Measurements from ENCODE around the gene NPPC.
"Not testable (repeated sequence)": the region's sequence is repeated elsewhere in the genome, so short reads cannot be mapped to it uniquely, and the experiment has no call there.

The NPPC gene

DNA sequence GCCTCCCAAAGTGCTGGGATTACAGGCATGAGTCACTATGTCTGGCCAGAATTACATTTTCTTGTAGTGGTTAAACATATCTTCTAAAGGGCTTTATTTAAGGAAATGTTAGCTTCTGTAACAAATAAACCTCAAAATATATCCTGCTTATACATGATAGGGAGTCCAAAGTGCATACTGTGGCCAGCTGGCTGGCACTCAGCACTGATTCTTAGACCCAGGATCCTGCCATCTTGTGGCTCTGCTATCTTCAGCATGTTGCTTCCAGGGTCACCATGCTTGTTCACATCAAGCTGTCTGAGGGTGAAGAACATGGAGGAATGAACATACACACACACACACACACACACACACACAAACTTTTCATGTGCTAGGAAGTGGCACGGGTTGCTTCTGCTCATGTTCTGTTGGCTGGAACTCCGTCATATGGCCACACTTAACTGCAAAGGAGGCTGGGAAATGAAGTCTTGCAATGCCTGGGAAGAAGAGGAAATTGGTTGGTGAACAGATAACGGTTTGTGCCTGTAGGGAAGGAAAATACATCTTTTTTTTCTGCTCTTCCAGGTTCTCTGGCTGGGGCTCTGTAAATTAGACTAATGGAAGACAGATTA is 40.0 kb downstream of the NPPC start:
- no peak for DNase-seq (ENCODE audit: low read depth in 2 of 2)

DNA sequence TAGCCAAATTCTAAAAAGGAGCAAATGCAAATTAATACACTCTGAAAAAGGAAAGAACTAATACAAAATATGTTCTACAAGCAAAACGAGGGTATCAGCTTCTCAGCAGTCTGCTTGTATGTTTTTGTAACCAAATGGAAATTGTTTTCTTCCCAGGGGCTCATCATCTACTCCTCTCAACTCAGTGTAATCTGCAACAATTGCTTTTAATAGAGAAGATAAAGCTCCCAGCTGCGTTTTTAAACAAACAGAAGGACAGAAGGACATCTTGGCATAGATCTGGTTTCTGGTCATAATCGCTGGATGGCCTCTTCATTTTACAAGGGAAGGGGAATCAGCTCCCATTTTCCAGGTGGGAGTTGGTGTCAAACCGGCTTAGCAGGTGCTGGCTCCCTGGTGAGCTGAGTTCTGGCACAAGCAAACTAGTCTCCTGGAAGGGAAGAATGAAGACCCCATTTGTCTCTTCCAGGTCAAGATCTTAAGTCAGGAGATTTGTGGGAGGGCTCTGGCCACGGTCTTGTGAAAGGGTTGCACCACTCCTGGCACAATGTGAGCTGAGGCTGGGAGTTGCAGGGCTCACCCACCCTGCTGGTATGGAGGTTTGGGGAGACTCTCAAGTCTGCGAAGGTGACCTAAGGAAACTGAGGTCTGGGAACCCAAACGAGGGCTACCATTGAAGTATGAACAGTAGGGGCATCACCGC is 41.6 kb downstream of the NPPC start:
- DNase-seq (ENCODE audit: low read depth in 2 of 2), result no peak

DNA sequence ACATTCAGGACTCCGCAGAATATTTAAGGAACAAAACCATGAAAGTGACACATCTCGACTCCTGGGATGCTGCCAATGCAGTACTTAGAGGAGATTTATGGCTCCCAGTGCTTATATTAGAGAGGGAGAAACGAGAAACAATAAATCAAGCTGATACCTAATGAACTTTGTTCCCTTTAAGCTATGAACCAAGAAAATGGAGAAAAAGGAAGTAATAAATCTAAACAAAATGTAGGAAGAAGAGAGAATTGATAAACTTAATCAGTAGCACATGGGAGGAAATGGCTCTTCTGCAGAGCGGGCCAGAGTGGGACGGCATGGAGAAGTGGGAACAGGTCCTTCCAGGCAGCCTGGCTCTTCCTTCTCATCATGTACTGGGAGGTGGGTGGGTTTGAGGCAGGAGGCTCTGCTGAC is 42.7 kb downstream of the NPPC start:
- no peak for DNase-seq (ENCODE audit: low read depth in 2 of 2)

DNA sequence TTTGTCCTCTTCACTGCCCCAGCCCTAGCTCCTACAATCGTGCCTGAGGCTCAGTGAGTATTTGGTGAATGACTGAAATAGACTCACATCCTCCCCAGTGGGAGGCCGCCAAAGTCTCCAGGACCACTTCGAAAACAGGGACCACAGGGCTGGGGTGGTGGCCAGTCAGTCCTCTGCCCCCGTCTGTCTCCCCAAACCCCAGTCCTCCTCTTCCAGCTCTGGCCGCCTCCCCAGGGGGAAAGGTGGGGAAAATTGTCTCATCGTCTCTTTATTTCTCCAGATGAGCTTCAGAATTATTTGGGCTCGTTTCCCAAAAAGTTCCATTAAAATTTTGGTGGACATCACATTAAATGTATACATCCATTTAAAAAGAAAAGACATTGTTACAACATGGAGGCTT is 43.5 kb downstream of the NPPC start:
- DNase-seq (ENCODE audit: low read depth in 2 of 2), result no peak

DNA sequence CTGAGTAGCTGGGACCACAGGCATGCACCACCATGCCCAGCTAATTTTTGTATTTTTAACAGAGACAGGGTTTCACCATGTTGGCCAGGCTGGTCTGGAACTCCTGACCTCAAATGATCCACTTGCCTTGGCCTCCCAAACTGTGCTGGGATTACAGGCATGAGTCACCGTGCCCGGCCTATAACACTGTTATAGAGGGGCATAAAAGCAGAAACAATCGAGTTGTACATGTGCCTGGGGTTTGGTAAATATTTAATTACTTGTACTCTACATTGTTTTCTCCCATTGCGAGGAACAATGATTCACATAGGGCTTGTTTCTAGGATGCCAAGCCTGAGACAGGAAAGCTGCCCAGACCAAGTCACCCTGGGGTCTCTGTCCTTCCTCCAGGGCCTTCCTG is 45.8 kb downstream of the NPPC start:
- DNase-seq (ENCODE audit: low read depth in 2 of 2), result not testable (repeated sequence)

DNA sequence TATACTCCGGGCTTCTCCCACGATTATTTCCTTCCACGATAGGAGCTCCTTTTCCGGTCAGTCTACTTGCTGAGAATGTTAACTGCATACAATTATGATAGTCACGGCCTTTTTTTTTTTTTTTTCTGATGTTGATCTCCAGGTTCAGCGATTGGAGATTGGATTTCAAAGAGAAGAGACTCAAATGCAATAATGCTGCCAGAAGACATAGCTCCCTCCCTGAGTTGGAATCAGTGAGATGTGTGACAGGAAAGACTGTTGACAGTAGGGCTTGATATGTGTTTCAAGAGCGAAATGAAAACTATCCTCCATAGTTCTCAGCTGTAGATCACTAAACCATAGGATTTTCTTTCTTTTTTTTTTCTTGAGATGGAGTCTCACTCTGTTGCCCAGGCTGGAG is 47.0 kb downstream of the NPPC start:
- DNase-seq (ENCODE audit: low read depth in 2 of 2), result no peak

DNA sequence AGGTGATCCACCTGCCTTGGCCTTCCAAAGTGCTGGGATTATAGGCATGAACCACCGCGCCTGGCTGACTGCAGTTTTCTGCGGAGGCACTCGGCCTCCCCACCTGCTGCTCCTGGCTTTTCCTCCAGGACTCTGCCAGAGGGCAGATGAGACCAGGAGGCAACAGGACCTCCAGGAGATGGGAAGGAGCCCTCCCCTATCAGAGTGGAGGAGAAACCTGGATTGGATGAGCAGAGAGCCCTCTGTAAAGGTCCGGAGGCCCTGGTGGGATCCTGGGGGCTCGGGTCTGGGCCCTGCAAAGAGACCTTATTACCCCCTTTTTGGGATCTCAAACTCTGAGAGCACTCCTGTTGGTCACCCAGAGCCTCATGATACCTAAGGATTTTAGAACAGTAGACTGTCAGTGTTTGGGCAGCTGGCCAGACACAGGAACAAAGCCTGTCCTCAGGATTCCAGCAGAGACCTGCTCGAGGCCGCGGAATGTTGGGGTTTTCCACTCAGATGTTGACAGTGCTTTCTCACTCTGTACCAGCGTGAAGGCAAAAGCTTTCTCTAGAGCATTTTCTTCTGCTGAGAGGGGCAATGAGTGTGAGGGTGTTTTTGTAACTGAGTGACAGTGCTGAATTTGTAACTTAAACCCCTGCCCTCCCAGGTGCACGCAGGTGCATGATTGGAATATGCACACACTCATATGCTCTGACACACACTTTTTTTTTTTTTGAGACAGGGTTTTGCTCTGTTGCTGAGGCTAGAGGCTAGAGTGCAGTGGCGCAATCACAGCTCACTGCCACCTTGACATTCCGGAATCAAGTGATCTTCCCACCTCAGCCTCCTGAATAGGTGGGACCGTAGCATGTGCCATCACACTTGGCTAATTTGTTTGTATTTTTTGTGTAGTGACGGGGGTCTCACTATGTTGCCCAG is 48.4 kb downstream of the NPPC start:
- no peak for DNase-seq (ENCODE audit: low read depth in 2 of 2)

DNA sequence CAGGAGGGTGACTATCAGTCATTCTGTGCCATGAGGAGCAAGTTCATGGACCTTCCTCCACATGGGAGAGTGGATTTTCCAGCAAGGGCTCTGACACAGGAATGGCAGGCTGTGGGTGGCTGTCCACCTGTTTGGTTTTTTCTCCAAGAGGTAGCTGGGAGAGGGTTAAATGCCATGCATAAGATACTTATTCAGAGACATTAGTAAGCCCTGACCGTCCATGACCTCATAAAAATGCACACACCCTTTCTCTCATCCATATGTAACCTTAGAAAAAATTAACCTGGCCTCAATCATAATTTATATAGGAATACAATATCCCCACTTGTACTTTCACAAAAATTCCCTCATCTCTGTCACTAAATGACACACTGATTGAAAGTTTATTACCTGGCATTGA is 51.3 kb downstream of the NPPC start:
- no peak for DNase-seq (ENCODE audit: low read depth in 2 of 2)
